ENCODE data around the gene OR1F1. TPM values are rescaled to one million over a fixed set of nuclear protein-coding genes. Genes with fewer than 3 reads are reported as not detected.
A peak's percentile ranks its signal among the peaks of the same experiment; 100 is the strongest.
"Not testable (repeated sequence)": the region's sequence is repeated elsewhere in the genome, so short reads cannot be mapped to it uniquely, and the experiment has no call there.

OR1F1 gene
- total and polyA plus RNA-seq, 12 donors = not detected

DNA sequence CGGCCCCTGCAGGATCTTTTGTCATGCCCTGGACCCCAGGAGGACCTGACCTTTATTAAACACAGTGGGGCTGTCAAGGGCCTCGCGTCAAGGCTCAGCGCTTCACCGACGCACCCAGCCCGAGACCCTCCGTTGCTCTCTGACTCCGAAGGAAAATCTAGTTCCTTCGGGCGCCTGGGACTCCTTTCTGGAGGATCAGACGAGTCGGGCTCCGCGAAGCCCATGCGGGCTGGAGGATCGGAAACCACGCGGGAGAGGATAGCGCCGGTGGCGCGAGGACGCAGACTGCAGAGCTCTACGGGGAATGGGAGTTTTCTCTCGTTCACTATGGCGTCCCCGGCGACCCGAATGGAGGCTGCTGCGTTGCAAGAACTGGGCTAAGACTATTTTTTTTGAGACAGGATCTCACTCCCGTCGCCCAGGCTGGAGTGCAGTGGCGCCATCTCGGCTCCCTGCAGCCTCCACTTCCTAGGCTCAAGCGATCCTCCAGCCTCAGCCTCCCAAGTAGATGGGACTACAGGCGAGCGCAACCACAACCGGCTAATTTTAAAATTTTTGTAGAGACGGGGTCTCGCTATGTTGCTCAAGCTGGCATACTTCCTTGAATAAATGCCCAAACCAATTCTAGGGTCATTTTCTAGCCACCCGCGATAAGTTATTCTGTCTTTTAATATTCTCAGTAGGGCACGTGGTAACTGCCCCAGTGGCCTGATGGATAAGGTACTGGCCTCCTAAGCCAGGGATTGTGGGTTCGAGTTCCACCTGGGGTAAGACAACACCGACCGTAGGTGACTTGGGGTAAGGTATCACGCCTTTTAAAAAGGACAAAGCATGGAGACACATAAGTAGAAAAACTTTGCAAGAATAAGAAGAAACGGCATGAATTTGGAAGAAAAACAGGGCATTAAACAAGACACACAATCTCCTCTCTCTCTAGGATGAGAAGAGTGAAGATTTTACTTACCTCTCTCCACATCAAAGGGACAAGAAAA, 5.5 kb downstream of the OR1F1 start:
- DNase-seq (no peak), ATAC-seq (no peak)
- H3K27me3 ChIP-seq = peaks cover 31 to 94% (median 92%) of the 10 kb centered on the region in 7 donors
- intact Hi-C loops (cut with DNase I) = no loop called here
- peak overlapping the region in 1 of 10 donors; percentile 3 for H3K4me3 ChIP-seq
- no peaks in the 10 kb centered on the region for H3K36me3 ChIP-seq
- no peaks in the 10 kb centered on the region for H3K9me3 ChIP-seq
- WGBS, 2 donors = 66 to 72% methylated on average over 49 of the region's 49 CpGs
- H3K4me1 ChIP-seq = peaks cover 10 to 23% (median 14%) of the 10 kb centered on the region in 9 donors
- no peak overlapping the region for H3K27ac ChIP-seq
- TF ChIP-seq, protein P1, sequence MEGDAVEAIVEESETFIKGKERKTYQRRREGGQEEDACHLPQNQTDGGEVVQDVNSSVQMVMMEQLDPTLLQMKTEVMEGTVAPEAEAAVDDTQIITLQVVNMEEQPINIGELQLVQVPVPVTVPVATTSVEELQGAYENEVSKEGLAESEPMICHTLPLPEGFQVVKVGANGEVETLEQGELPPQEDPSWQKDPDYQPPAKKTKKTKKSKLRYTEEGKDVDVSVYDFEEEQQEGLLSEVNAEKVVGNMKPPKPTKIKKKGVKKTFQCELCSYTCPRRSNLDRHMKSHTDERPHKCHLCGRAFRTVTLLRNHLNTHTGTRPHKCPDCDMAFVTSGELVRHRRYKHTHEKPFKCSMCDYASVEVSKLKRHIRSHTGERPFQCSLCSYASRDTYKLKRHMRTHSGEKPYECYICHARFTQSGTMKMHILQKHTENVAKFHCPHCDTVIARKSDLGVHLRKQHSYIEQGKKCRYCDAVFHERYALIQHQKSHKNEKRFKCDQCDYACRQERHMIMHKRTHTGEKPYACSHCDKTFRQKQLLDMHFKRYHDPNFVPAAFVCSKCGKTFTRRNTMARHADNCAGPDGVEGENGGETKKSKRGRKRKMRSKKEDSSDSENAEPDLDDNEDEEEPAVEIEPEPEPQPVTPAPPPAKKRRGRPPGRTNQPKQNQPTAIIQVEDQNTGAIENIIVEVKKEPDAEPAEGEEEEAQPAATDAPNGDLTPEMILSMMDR (IDR thresholded peaks at IDR 0.05) = no peak

GRCh38 chr16:3194792-3195191, 6.8 kb downstream of the OR1F1 start:
- H3K36me3 ChIP-seq = no peaks in the 10 kb centered on the region
- no peak for ATAC-seq
- H3K4me1 ChIP-seq = peaks cover 0 to 10% (median 1%) of the 10 kb centered on the region in 9 donors
- no peaks in the 10 kb centered on the region for H3K9me3 ChIP-seq
- TF ChIP-seq, protein P1 (IDR thresholded peaks at IDR 0.05) = no peak
- no peak overlapping the region for H3K4me3 ChIP-seq
- DNase-seq = no peak
- intact Hi-C loops (cut with DNase I) = no loop called here
- WGBS, 2 donors = 72 to 81% methylated on average over 20 of the region's 20 CpGs
- peaks cover 22 to 91% (median 84%) of the 10 kb centered on the region in 7 donors for H3K27me3 ChIP-seq
- no peak overlapping the region for H3K27ac ChIP-seq

DNA sequence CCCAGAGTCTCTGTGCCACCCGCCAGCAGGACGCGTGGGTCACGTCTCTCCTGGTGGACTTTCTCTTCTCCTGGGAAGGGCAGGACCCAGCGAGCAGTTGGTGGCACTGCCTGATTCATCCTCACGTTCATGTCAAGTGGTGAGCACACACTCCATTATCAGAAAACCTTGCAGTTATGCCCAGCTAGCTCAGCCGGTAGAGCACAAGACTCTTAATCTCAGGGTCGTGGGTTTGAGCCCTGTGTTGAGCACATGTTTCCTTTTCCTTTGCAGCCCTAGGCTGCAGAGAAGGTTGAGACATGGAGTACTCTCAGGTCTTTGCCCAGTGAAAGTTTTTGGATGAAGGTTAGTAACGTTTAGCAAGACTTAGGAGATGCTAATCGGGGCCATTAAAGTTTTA, 8.0 kb downstream of the OR1F1 start:
- TF ChIP-seq, protein P1 (IDR thresholded peaks at IDR 0.05) = no peak
- no peak for DNase-seq
- H3K9me3 ChIP-seq = peaks cover 0 to 4% (median 0%) of the 10 kb centered on the region in 11 donors
- intact Hi-C loops (cut with DNase I) = no loop called here
- 68 to 72% methylated on average over 10 of the region's 10 CpGs for WGBS, 2 donors
- no peak for ATAC-seq
- peaks cover 0 to 5% (median 0%) of the 10 kb centered on the region in 9 donors for H3K4me1 ChIP-seq
- H3K27ac ChIP-seq = no peak overlapping the region
- no peaks in the 10 kb centered on the region for H3K36me3 ChIP-seq
- H3K4me3 ChIP-seq = no peak overlapping the region
- peaks cover 22 to 90% (median 77%) of the 10 kb centered on the region in 7 donors for H3K27me3 ChIP-seq

GRCh38 chr16:3197694-3198333, 9.8 kb downstream of the OR1F1 start:
- H3K4me1 ChIP-seq; ATAC-seq; H3K4me3 ChIP-seq; H3K36me3 ChIP-seq; H3K9me3 ChIP-seq; DNase-seq; intact Hi-C loops (cut with DNase I); H3K27ac ChIP-seq: not testable (repeated sequence)
- peaks cover 10 to 78% (median 59%) of the 10 kb centered on the region in 7 donors for H3K27me3 ChIP-seq
- WGBS, 2 donors = 63 to 73% methylated on average over 3 of the region's 3 CpGs

Measured in heart right ventricle (tissue), 16 donors.